Measurements from ENCODE around the gene CRYGS. TPM values are rescaled to one million over a fixed set of nuclear protein-coding genes. Genes with fewer than 3 reads are reported as not detected.

Gene CRYGS
- polyA plus RNA-seq, 1 of the 3 experiments (the other 2 are of a cell fraction): 2.1 TPM

- Histone ChIP-seq H3K36me3 (replicated peaks in 1 of 2; ENCODE audit: control insufficient read depth in 1 of 2, insufficient read depth in 2 of 2, low read length in 1 of 2) (peaks cover 41 to 73% of the 10 kb centered on the region in 2 experiments), H3K27me3 (ENCODE audit: insufficient read depth) (no peaks in the 10 kb centered on the region), H3K9me2 (no peaks in the 10 kb centered on the region), H3K27ac (ENCODE audit: low read depth in 2 of 2, low read length in 1 of 2) (no peak overlapping the region), H3K4me3 (ENCODE audit: low read depth in 2 of 2, low read length in 1 of 2) (no peak overlapping the region), H3K4me1 (ENCODE audit: control insufficient read depth in 1 of 2, insufficient read depth in 2 of 2, low read depth in 1 of 2, low read length in 1 of 2) (no peaks in the 10 kb centered on the region), H3K9ac (no peak overlapping the region), H3K9me3 (no peaks in the 10 kb centered on the region), H3K79me2 (ENCODE audit: insufficient read depth) (no peaks in the 10 kb centered on the region), H3F3A (replicated peaks; ENCODE audit: insufficient read depth) (no peaks in the 10 kb centered on the region), H2AFZ (ENCODE audit: low read depth) (no peak overlapping the region), H4K20me1 (ENCODE audit: insufficient read depth) (no peaks in the 10 kb centered on the region), H3K4me2 (no peak overlapping the region)
- TF ChIP-seq POLR2AphosphoS5 (IDR thresholded peaks at IDR 0.05; ENCODE audit: low read depth, low read length) (no peak), EP300 (IDR thresholded peaks at IDR 0.05; ENCODE audit: borderline replicate concordance in 1 of 2, low read depth in 1 of 2, low read length in 1 of 2) (no peak), MAX (IDR thresholded peaks at IDR 0.05; ENCODE audit: low read depth) (no peak)
- ChIA-PET CTCF (interaction anchor here (2.9 to 8.2 kb wide), 2 partner anchors 31 to 238 kb away, joined by 11 to 52 read pairs; partner anchors contain the start of gene AHSG), POLR2A (no interaction called here)
- 79% methylated on average over 5 of the region's 5 CpGs for WGBS (ENCODE audit: low lambda C conversion rate)
- no peak for DNase-seq
Measured at GRCh38 chr3:186583831-186584230, 39.7 kb upstream of the CRYGS start.

DNA sequence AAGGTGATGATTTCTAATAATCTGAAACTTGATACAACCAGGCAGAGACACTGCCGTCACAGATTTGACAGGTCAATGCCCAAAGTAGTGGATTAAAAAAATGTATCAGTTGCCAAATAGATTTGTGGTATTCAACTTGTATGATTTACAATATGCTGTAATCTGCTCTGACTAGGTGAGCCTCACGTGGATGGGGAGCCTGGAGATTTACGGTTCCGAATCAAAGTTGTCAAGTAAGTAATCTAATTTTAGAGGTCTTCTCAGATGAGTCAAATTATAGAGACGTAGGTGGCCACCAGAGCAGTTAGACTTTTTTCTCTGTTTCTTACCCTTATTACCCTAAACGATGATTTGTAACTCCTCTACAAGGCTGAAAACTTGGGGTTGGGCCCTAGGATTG lies 38.4 kb upstream of the CRYGS start:
- Histone ChIP-seq H3K79me2 (ENCODE audit: insufficient read depth) (no peaks in the 10 kb centered on the region), H3K9me2 (no peaks in the 10 kb centered on the region), H3K4me3 (ENCODE audit: low read depth in 2 of 2, low read length in 1 of 2) (no peak overlapping the region), H3K27ac (ENCODE audit: low read depth in 2 of 2, low read length in 1 of 2) (no peak overlapping the region), H3K4me1 (ENCODE audit: control insufficient read depth in 1 of 2, insufficient read depth in 2 of 2, low read depth in 1 of 2, low read length in 1 of 2) (no peaks in the 10 kb centered on the region), H3K36me3 (replicated peaks in 1 of 2; ENCODE audit: control insufficient read depth in 1 of 2, insufficient read depth in 2 of 2, low read length in 1 of 2) (peaks cover 53 to 84% of the 10 kb centered on the region in 2 experiments), H4K20me1 (ENCODE audit: insufficient read depth) (no peaks in the 10 kb centered on the region), H3F3A (replicated peaks; ENCODE audit: insufficient read depth) (no peaks in the 10 kb centered on the region), H3K27me3 (ENCODE audit: insufficient read depth) (no peaks in the 10 kb centered on the region), H3K4me2 (no peak overlapping the region), H2AFZ (ENCODE audit: low read depth) (no peak overlapping the region), H3K9me3 (no peaks in the 10 kb centered on the region), H3K9ac (no peak overlapping the region)
- WGBS (ENCODE audit: low lambda C conversion rate): 87% methylated on average over 6 of the region's 6 CpGs
- POLR2A ChIA-PET: no interaction called here
- no peak for DNase-seq
- CTCF ChIA-PET: interaction anchor here (2.9 to 8.2 kb wide), 2 partner anchors 33 to 239 kb away, joined by 11 to 52 read pairs; partner anchors contain the start of gene AHSG
- TF ChIP-seq SMC3 (IDR thresholded peaks at IDR 0.05; ENCODE audit: low read depth, low read length): no peak
- TF ChIP-seq, protein P1, sequence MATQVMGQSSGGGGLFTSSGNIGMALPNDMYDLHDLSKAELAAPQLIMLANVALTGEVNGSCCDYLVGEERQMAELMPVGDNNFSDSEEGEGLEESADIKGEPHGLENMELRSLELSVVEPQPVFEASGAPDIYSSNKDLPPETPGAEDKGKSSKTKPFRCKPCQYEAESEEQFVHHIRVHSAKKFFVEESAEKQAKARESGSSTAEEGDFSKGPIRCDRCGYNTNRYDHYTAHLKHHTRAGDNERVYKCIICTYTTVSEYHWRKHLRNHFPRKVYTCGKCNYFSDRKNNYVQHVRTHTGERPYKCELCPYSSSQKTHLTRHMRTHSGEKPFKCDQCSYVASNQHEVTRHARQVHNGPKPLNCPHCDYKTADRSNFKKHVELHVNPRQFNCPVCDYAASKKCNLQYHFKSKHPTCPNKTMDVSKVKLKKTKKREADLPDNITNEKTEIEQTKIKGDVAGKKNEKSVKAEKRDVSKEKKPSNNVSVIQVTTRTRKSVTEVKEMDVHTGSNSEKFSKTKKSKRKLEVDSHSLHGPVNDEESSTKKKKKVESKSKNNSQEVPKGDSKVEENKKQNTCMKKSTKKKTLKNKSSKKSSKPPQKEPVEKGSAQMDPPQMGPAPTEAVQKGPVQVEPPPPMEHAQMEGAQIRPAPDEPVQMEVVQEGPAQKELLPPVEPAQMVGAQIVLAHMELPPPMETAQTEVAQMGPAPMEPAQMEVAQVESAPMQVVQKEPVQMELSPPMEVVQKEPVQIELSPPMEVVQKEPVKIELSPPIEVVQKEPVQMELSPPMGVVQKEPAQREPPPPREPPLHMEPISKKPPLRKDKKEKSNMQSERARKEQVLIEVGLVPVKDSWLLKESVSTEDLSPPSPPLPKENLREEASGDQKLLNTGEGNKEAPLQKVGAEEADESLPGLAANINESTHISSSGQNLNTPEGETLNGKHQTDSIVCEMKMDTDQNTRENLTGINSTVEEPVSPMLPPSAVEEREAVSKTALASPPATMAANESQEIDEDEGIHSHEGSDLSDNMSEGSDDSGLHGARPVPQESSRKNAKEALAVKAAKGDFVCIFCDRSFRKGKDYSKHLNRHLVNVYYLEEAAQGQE (IDR thresholded peaks at IDR 0.05; ENCODE audit: low read depth, low read length): no peak
- no peak for TF ChIP-seq POLR2AphosphoS5 (IDR thresholded peaks at IDR 0.05; ENCODE audit: low read depth, low read length)
- TF ChIP-seq ELF1 (IDR thresholded peaks at IDR 0.05): no peak
- TF ChIP-seq, protein P2, sequence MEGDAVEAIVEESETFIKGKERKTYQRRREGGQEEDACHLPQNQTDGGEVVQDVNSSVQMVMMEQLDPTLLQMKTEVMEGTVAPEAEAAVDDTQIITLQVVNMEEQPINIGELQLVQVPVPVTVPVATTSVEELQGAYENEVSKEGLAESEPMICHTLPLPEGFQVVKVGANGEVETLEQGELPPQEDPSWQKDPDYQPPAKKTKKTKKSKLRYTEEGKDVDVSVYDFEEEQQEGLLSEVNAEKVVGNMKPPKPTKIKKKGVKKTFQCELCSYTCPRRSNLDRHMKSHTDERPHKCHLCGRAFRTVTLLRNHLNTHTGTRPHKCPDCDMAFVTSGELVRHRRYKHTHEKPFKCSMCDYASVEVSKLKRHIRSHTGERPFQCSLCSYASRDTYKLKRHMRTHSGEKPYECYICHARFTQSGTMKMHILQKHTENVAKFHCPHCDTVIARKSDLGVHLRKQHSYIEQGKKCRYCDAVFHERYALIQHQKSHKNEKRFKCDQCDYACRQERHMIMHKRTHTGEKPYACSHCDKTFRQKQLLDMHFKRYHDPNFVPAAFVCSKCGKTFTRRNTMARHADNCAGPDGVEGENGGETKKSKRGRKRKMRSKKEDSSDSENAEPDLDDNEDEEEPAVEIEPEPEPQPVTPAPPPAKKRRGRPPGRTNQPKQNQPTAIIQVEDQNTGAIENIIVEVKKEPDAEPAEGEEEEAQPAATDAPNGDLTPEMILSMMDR (IDR thresholded peaks at IDR 0.05): no peak
- TF ChIP-seq, protein P3, sequence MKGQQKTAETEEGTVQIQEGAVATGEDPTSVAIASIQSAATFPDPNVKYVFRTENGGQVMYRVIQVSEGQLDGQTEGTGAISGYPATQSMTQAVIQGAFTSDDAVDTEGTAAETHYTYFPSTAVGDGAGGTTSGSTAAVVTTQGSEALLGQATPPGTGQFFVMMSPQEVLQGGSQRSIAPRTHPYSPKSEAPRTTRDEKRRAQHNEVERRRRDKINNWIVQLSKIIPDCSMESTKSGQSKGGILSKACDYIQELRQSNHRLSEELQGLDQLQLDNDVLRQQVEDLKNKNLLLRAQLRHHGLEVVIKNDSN (IDR thresholded peaks at IDR 0.05; ENCODE audit: borderline replicate concordance, low read depth): no peak
- no peak for TF ChIP-seq YY1 (IDR thresholded peaks at IDR 0.05; ENCODE audit: low read depth)
- no peak for TF ChIP-seq NFIC (IDR thresholded peaks at IDR 0.05; ENCODE audit: borderline replicate concordance)
- TF ChIP-seq TAF1 (IDR thresholded peaks at IDR 0.05; ENCODE audit: borderline replicate concordance, low read depth, low read length): no peak
- TF ChIP-seq TEAD4 (IDR thresholded peaks at IDR 0.05; ENCODE audit: borderline replicate concordance, insufficient read depth): no peak
- TF ChIP-seq SIN3A (IDR thresholded peaks at IDR 0.05; ENCODE audit: borderline replicate concordance, low read depth, low read length): no peak
- TF ChIP-seq GABPA (IDR thresholded peaks at IDR 0.05; ENCODE audit: low read depth): no peak
- no peak for TF ChIP-seq MAX (IDR thresholded peaks at IDR 0.05; ENCODE audit: low read depth)
- TF ChIP-seq RXRA (IDR thresholded peaks at IDR 0.05; ENCODE audit: borderline replicate concordance, low read depth): no peak
- no peak for TF ChIP-seq TCF12 (IDR thresholded peaks at IDR 0.05)
- TF ChIP-seq, protein P4, sequence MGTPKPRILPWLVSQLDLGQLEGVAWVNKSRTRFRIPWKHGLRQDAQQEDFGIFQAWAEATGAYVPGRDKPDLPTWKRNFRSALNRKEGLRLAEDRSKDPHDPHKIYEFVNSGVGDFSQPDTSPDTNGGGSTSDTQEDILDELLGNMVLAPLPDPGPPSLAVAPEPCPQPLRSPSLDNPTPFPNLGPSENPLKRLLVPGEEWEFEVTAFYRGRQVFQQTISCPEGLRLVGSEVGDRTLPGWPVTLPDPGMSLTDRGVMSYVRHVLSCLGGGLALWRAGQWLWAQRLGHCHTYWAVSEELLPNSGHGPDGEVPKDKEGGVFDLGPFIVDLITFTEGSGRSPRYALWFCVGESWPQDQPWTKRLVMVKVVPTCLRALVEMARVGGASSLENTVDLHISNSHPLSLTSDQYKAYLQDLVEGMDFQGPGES (IDR thresholded peaks at IDR 0.05; ENCODE audit: low read depth, low read length): no peak
- TF ChIP-seq CHD2 (IDR thresholded peaks at IDR 0.05; ENCODE audit: low read length, partially characterized antibody): no peak
- no peak for TF ChIP-seq FOSL2 (IDR thresholded peaks at IDR 0.05; ENCODE audit: borderline replicate concordance, low read depth)
